ENCODE results near the gene CFAP20DC. TPM values are rescaled to one million over a fixed set of nuclear protein-coding genes. Genes with fewer than 3 reads are reported as not detected.
A peak's percentile ranks its signal among the peaks of the same experiment; 100 is the strongest.
"Not testable (repeated sequence)": the region's sequence is repeated elsewhere in the genome, so short reads cannot be mapped to it uniquely, and the experiment has no call there.

The CFAP20DC gene
- 0.10 TPM for total RNA-seq

- no peaks in the 10 kb centered on the region for H3K9me3 ChIP-seq (ENCODE audit: low read depth, low read length)
- peaks cover 10% of the 10 kb centered on the region for H3K4me1 ChIP-seq (ENCODE audit: insufficient read depth, low read length)
- peak within 1 kb of the TSS; percentile 47 for H3K4me3 ChIP-seq (ENCODE audit: low read length)
- no peaks in the 10 kb centered on the region for H3K27me3 ChIP-seq (ENCODE audit: insufficient read depth, low read length)
These were observed at the start of gene CFAP20DC for GRCh38 chr3:59049671-59050331. TSS of gene CFAP20DC (minus strand) at chr3:59050025. CDS start at chr3:59049631, 394 bp downstream.

GRCh38 chr3:59098516-59098915 is 48.7 kb upstream of the CFAP20DC start:
- not testable (repeated sequence) for H3K9me3 ChIP-seq (ENCODE audit: low read depth, low read length); H3K4me3 ChIP-seq (ENCODE audit: low read length); H3K4me1 ChIP-seq (ENCODE audit: insufficient read depth, low read length); H3K27me3 ChIP-seq (ENCODE audit: insufficient read depth, low read length)

- Histone ChIP-seq H3K9me3 (ENCODE audit: low read depth, low read length) (no peaks in the 10 kb centered on the region), H3K27me3 (ENCODE audit: insufficient read depth, low read length) (no peaks in the 10 kb centered on the region), H3K4me1 (ENCODE audit: insufficient read depth, low read length) (no peaks in the 10 kb centered on the region), H3K4me3 (ENCODE audit: low read length) (no peak overlapping the region)
These were observed 44.6 kb upstream of the CFAP20DC start for GRCh38 chr3:59094446-59094845.

- Histone ChIP-seq H3K4me3 (ENCODE audit: low read length) (no peak overlapping the region), H3K27me3 (ENCODE audit: insufficient read depth, low read length) (no peaks in the 10 kb centered on the region), H3K9me3 (ENCODE audit: low read depth, low read length) (no peaks in the 10 kb centered on the region), H3K4me1 (ENCODE audit: insufficient read depth, low read length) (no peaks in the 10 kb centered on the region)
These were observed 43.7 kb upstream of the CFAP20DC start for GRCh38 chr3:59093521-59093920.

GRCh38 chr3:59088761-59089160 is 38.9 kb upstream of the CFAP20DC start:
- no peaks in the 10 kb centered on the region for H3K4me1 ChIP-seq (ENCODE audit: insufficient read depth, low read length)
- no peaks in the 10 kb centered on the region for H3K27me3 ChIP-seq (ENCODE audit: insufficient read depth, low read length)
- no peaks in the 10 kb centered on the region for H3K9me3 ChIP-seq (ENCODE audit: low read depth, low read length)
- H3K4me3 ChIP-seq (ENCODE audit: low read length), result no peak overlapping the region

- H3K9me3 ChIP-seq (ENCODE audit: low read depth, low read length), result no peaks in the 10 kb centered on the region
- no peak overlapping the region for H3K4me3 ChIP-seq (ENCODE audit: low read length)
- H3K27me3 ChIP-seq (ENCODE audit: insufficient read depth, low read length), result no peaks in the 10 kb centered on the region
- H3K4me1 ChIP-seq (ENCODE audit: insufficient read depth, low read length), result no peaks in the 10 kb centered on the region
These were observed 36.2 kb upstream of the CFAP20DC start for GRCh38 chr3:59085976-59086375.

GRCh38 chr3:59084583-59084982 is 34.8 kb upstream of the CFAP20DC start:
- Histone ChIP-seq H3K4me3 (ENCODE audit: low read length) (no peak overlapping the region), H3K9me3 (ENCODE audit: low read depth, low read length) (no peaks in the 10 kb centered on the region)

GRCh38 chr3:59082106-59082505 is 32.3 kb upstream of the CFAP20DC start:
- Histone ChIP-seq H3K9me3 (ENCODE audit: low read depth, low read length) (no peaks in the 10 kb centered on the region), H3K4me1 (ENCODE audit: insufficient read depth, low read length) (no peaks in the 10 kb centered on the region), H3K27me3 (ENCODE audit: insufficient read depth, low read length) (no peaks in the 10 kb centered on the region), H3K4me3 (ENCODE audit: low read length) (no peak overlapping the region)

More at GRCh38 chr3:59084583-59084982, 34.8 kb upstream of the CFAP20DC start:
- Histone ChIP-seq H3K4me1 (ENCODE audit: insufficient read depth, low read length) (no peaks in the 10 kb centered on the region), H3K27me3 (ENCODE audit: insufficient read depth, low read length) (no peaks in the 10 kb centered on the region)

- H3K9me3 ChIP-seq (ENCODE audit: low read depth, low read length), result no peaks in the 10 kb centered on the region
- no peaks in the 10 kb centered on the region for H3K4me1 ChIP-seq (ENCODE audit: insufficient read depth, low read length)
- no peak overlapping the region for H3K4me3 ChIP-seq (ENCODE audit: low read length)
- H3K27me3 ChIP-seq (ENCODE audit: insufficient read depth, low read length), result no peaks in the 10 kb centered on the region
These were observed 31.2 kb upstream of the CFAP20DC start for GRCh38 chr3:59081071-59081470.

- Histone ChIP-seq H3K9me3 (ENCODE audit: low read depth, low read length) (no peaks in the 10 kb centered on the region), H3K4me1 (ENCODE audit: insufficient read depth, low read length) (no peaks in the 10 kb centered on the region), H3K27me3 (ENCODE audit: insufficient read depth, low read length) (no peaks in the 10 kb centered on the region), H3K4me3 (ENCODE audit: low read length) (no peak overlapping the region)
These were observed 30.1 kb upstream of the CFAP20DC start for GRCh38 chr3:59079962-59080361.

GRCh38 chr3:59074764-59075163 is 24.9 kb upstream of the CFAP20DC start:
- H3K27me3 ChIP-seq (ENCODE audit: insufficient read depth, low read length), result peaks cover 7% of the 10 kb centered on the region
- H3K4me3 ChIP-seq (ENCODE audit: low read length), result no peak overlapping the region
- H3K9me3 ChIP-seq (ENCODE audit: low read depth, low read length), result no peaks in the 10 kb centered on the region
- no peaks in the 10 kb centered on the region for H3K4me1 ChIP-seq (ENCODE audit: insufficient read depth, low read length)

GRCh38 chr3:59072681-59073080 is 22.9 kb upstream of the CFAP20DC start:
- no peak overlapping the region for H3K4me3 ChIP-seq (ENCODE audit: low read length)
- no peaks in the 10 kb centered on the region for H3K4me1 ChIP-seq (ENCODE audit: insufficient read depth, low read length)
- H3K27me3 ChIP-seq (ENCODE audit: insufficient read depth, low read length), result peaks cover 7% of the 10 kb centered on the region
- no peaks in the 10 kb centered on the region for H3K9me3 ChIP-seq (ENCODE audit: low read depth, low read length)

GRCh38 chr3:59069838-59070237 is 20.0 kb upstream of the CFAP20DC start:
- Histone ChIP-seq H3K9me3 (ENCODE audit: low read depth, low read length) (no peaks in the 10 kb centered on the region), H3K4me1 (ENCODE audit: insufficient read depth, low read length) (no peaks in the 10 kb centered on the region), H3K27me3 (ENCODE audit: insufficient read depth, low read length) (peaks cover 7% of the 10 kb centered on the region), H3K4me3 (ENCODE audit: low read length) (no peak overlapping the region)

GRCh38 chr3:59065240-59065639 is 15.4 kb upstream of the CFAP20DC start:
- Histone ChIP-seq H3K4me1 (ENCODE audit: insufficient read depth, low read length) (no peaks in the 10 kb centered on the region), H3K27me3 (ENCODE audit: insufficient read depth, low read length) (no peaks in the 10 kb centered on the region), H3K9me3 (ENCODE audit: low read depth, low read length) (no peaks in the 10 kb centered on the region), H3K4me3 (ENCODE audit: low read length) (no peak overlapping the region)

GRCh38 chr3:59064728-59065127 is 14.9 kb upstream of the CFAP20DC start:
- Histone ChIP-seq H3K9me3 (ENCODE audit: low read depth, low read length) (no peaks in the 10 kb centered on the region), H3K4me1 (ENCODE audit: insufficient read depth, low read length) (no peaks in the 10 kb centered on the region), H3K4me3 (ENCODE audit: low read length) (no peak overlapping the region), H3K27me3 (ENCODE audit: insufficient read depth, low read length) (no peaks in the 10 kb centered on the region)

- no peaks in the 10 kb centered on the region for H3K4me1 ChIP-seq (ENCODE audit: insufficient read depth, low read length)
- no peak overlapping the region for H3K4me3 ChIP-seq (ENCODE audit: low read length)
- no peaks in the 10 kb centered on the region for H3K9me3 ChIP-seq (ENCODE audit: low read depth, low read length)
- H3K27me3 ChIP-seq (ENCODE audit: insufficient read depth, low read length), result no peaks in the 10 kb centered on the region
These were observed 14.5 kb upstream of the CFAP20DC start for GRCh38 chr3:59064276-59064675.
